Lower leg skin (tissue), 3 donors: Measurements from ENCODE around the gene JOSD1.

ENCODE experiments used
- CTCF ChIP-seq, 3 donors: fragments of 450-650 bp; IDR thresholded peaks; one replicate each; pipeline ENCODE4 v1.5.1; 2016; ENCODE audit warnings: antibody characterized with exemption in 3 of 3, mild to moderate bottlenecking in 3 of 3, moderate library complexity in 2 of 3
- POLR2A ChIP-seq, 2 donors: fragments of 450-650 bp; IDR thresholded peaks; one replicate each; pipeline ENCODE4 v1.6.1; 2016 to 2017; ENCODE audit warnings: antibody characterized with exemption in 2 of 2, mild to moderate bottlenecking in 1 of 2, moderate library complexity in 1 of 2

- TF ChIP-seq CTCF (IDR thresholded peaks at IDR 0.05) (no peak), POLR2A (IDR thresholded peaks at IDR 0.05) (no peak)
Observed at GRCh38 chr22:38699784-38700183, 959 bp downstream of the JOSD1 start.
